SJCRH30 (cell line): ENCODE data around the gene RAB3D. TPM values are rescaled to one million over a fixed set of nuclear protein-coding genes. Genes with fewer than 3 reads are reported as not detected.
"Not testable (repeated sequence)": the region's sequence is repeated elsewhere in the genome, so short reads cannot be mapped to it uniquely, and the experiment has no call there.

Experiments used
- DNase-seq, 2 experiments: peaks; one replicate each; pipeline ENCODE4 v3.0.0-alpha.2; 2015 to 2020
- H3K27ac ChIP-seq: fragments of 250-450 bp; sonication (Bioruptor Pico); 2 replicates; pipeline ENCODE4 v1.5.1; 2020; ENCODE audit warnings: mild to moderate bottlenecking, moderate library complexity
- H3K27me3 ChIP-seq: fragments of 250-450 bp; sonication (Bioruptor Pico); 2 replicates; pipeline ENCODE4 v1.5.1; 2020; ENCODE audit warnings: mild to moderate bottlenecking, moderate library complexity
- H3K36me3 ChIP-seq: fragments of 250-450 bp; sonication (Bioruptor Pico); 2 replicates; pipeline ENCODE4 v1.5.1; 2020; ENCODE audit warnings: mild to moderate bottlenecking, moderate library complexity
- H3K4me1 ChIP-seq: fragments of 250-450 bp; sonication (Bioruptor Pico); 2 replicates; pipeline ENCODE4 v1.5.1; 2020; ENCODE audit warnings: mild to moderate bottlenecking, moderate library complexity
- H3K4me3 ChIP-seq: fragments of 250-450 bp; sonication (Bioruptor Pico); 2 replicates; pipeline ENCODE4 v1.5.1; 2020; ENCODE audit warnings: mild to moderate bottlenecking, moderate library complexity
- H3K9me3 ChIP-seq: fragments of 250-450 bp; sonication (Bioruptor Pico); replicated peaks from 2 replicates; pipeline ENCODE4 v1.5.1; 2020; ENCODE audit warnings: mild to moderate bottlenecking, moderate library complexity
- total RNA-seq: library from RNA; depleted of rRNA; stranded (reverse); fragments of >200 nt; shearing (Covaris generic); gene quantifications from 2 replicates; pipeline ENCODE4 v1.2.3, GENCODE V29; 2014; rRNA removed

RAB3D gene
- 0.58 and 0.83 TPM in 2 replicates for total RNA-seq

GRCh38 chr19:11339254-11340098 lies at the start of gene RAB3D:
Gene RAB3D, minus strand, starts transcription at chr19:11339657. Its CDS starts 2,258 bp downstream, at chr19:11337399.
- Histone ChIP-seq H3K4me1 (peaks cover 6% of the 10 kb centered on the region), H3K27ac (no peak within 1 kb of the TSS), H3K27me3 (peaks cover 12% of the 10 kb centered on the region; the same call in 1 of the 2 replicates), H3K9me3 (no peaks in the 10 kb centered on the region), H3K36me3 (no peaks in the 10 kb centered on the region), H3K4me3 (peak within 1 kb of the TSS; percentile 34; the same call in 1 of the 2 replicates)
- peak; percentile 85 to 86 for DNase-seq

- Histone ChIP-seq H3K36me3 (no peaks in the 10 kb centered on the region), H3K27ac (no peak overlapping the region), H3K27me3 (no peaks in the 10 kb centered on the region), H3K9me3 (no peaks in the 10 kb centered on the region), H3K4me1 (no peaks in the 10 kb centered on the region), H3K4me3 (no peak overlapping the region)
- no peak for DNase-seq
These were observed 47.9 kb upstream of the RAB3D start for GRCh38 chr19:11387162-11388034.

DNA sequence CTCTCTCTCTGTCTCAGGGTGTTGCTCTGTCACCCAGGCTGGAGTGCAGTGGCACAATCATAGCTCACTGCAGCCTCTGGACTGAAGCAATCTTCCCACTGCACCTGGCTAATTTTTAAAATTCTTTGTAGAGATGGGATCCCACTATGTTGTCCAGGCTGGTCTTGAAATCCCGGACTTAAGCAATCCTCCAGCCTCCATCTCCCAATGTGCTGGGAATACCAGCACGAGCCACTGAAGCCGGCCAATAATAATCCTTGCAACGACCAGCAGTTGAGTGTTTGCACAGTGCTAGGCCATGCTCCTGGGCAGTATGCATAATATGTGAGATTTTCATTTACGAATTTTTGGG lies 45.3 kb upstream of the RAB3D start:
- no peak overlapping the region for H3K4me3 ChIP-seq
- H3K4me1 ChIP-seq: no peaks in the 10 kb centered on the region
- H3K36me3 ChIP-seq: no peaks in the 10 kb centered on the region
- H3K27ac ChIP-seq: no peak overlapping the region
- H3K27me3 ChIP-seq: no peaks in the 10 kb centered on the region
- no peaks in the 10 kb centered on the region for H3K9me3 ChIP-seq
- DNase-seq: no peak

DNA sequence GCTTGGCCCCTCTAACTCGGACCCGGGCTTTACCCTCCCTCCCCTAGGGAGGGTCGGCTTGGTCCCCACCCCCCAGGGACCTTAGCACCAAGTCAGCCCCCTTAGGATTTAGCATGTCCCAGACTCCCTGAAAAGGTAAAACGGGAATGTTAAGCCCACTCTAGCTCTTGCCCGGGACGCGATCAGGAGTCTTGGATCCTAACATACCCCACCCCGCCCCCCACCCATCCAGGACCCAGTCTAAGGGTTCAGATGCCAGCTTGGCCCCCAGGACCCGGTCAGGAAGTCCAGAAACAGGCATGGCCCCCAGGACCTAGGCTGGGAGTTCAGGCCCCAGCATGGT lies 44.2 kb upstream of the RAB3D start:
- Histone ChIP-seq H3K27ac (peak overlapping the region; percentile 72), H3K4me1 (no peaks in the 10 kb centered on the region), H3K27me3 (no peaks in the 10 kb centered on the region), H3K36me3 (no peaks in the 10 kb centered on the region), H3K9me3 (no peaks in the 10 kb centered on the region), H3K4me3 (peak overlapping the region; percentile 68)
- DNase-seq: no peak

- Histone ChIP-seq H3K27ac (peak overlapping the region; percentile 72), H3K9me3 (no peaks in the 10 kb centered on the region), H3K36me3 (no peaks in the 10 kb centered on the region), H3K4me3 (peak overlapping the region; percentile 68), H3K4me1 (no peaks in the 10 kb centered on the region), H3K27me3 (no peaks in the 10 kb centered on the region)
- DNase-seq: peak; percentile 60 to 61
These were observed 43.6 kb upstream of the RAB3D start for GRCh38 chr19:11382898-11383705.

- Histone ChIP-seq H3K4me1 (no peaks in the 10 kb centered on the region), H3K36me3 (no peaks in the 10 kb centered on the region)
These were observed 41.4 kb upstream of the RAB3D start for GRCh38 chr19:11380653-11381537.

GRCh38 chr19:11379857-11380350 lies 40.4 kb upstream of the RAB3D start:
- DNase-seq: no peak
- H3K4me3 ChIP-seq: no peak overlapping the region
- H3K36me3 ChIP-seq: no peaks in the 10 kb centered on the region
- H3K4me1 ChIP-seq: no peaks in the 10 kb centered on the region
- H3K27me3 ChIP-seq: no peaks in the 10 kb centered on the region
- no peak overlapping the region for H3K27ac ChIP-seq
- no peaks in the 10 kb centered on the region for H3K9me3 ChIP-seq

More at GRCh38 chr19:11380653-11381537, 41.4 kb upstream of the RAB3D start:
- Histone ChIP-seq H3K4me3 (peak overlapping the region; percentile 57), H3K27ac (no peak overlapping the region), H3K9me3 (no peaks in the 10 kb centered on the region), H3K27me3 (no peaks in the 10 kb centered on the region)
- DNase-seq: peak; percentile 92 to 96

- DNase-seq, H3K4me3 ChIP-seq, H3K27me3 ChIP-seq, H3K36me3 ChIP-seq, H3K27ac ChIP-seq, H3K9me3 ChIP-seq, H3K4me1 ChIP-seq: not testable (repeated sequence)
These were observed 39.9 kb upstream of the RAB3D start for GRCh38 chr19:11379269-11379845.

DNA sequence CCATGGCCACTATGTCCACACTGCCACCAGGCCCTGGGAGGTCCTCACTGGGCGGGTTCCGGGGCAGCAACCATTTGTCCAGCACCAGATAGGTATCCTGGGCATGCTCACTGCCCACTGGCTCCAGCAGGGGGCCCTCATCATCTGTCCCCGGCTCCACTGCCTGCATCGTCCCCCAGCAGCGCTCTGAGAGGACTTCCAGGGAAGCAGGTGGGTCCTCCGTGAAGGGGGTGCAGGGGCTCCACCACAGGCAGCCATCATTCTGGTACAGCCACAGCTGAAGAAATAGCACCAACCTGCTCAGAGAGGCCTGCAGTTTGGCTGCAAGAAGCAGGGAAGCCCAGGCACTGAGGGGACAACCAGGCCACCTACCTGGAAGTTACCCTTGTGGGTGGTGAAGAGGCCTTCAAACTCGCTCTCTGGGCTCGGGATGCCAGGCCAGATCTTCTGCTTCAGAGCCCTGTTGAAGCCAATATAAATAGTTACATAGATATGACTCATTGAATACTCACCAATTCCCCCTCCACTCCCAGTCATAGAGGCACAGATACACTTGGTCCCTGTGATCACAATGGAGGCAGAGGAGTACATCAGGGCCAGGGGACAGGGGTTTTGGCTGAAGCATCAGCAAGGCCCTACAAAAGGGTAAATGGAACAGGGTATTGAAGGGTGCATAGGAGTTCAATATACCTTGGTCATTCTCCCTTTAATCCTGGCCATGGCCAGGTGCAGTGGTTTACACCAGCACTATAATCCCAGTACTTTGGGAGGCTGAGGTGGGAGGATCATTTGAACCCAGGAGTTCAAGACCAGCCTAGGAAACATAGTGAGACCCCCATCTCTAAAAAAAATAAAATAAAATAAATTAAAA lies 39.1 kb upstream of the RAB3D start:
- Histone ChIP-seq H3K4me1 (no peaks in the 10 kb centered on the region), H3K4me3 (no peak overlapping the region), H3K9me3 (no peaks in the 10 kb centered on the region), H3K27me3 (no peaks in the 10 kb centered on the region), H3K36me3 (no peaks in the 10 kb centered on the region), H3K27ac (no peak overlapping the region)
- DNase-seq: peak; percentile 60 to 69

GRCh38 chr19:11377756-11378155 lies 38.3 kb upstream of the RAB3D start:
- no peak for DNase-seq
- Histone ChIP-seq H3K36me3 (no peaks in the 10 kb centered on the region), H3K27me3 (no peaks in the 10 kb centered on the region), H3K4me3 (no peak overlapping the region), H3K27ac (no peak overlapping the region), H3K9me3 (no peaks in the 10 kb centered on the region), H3K4me1 (no peaks in the 10 kb centered on the region)

DNA sequence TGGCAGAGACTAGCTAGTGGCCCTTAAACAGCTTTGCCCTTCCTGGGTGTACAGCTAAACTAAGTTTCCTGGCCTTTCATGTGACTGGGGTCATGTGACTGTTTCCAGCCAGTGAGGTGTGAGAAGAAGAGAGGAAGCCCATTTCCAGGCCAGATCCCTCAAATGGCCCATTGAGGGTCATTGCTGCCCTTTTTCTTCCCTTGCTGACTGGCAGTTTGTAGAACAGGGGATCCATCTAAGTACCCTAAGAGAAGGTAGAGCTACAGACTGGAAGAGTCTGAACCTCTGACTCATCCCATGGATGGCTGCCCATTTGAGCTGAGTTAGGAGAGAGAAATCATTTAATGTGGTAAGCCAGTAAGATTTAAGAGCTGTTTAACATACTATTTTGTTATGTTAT lies 37.8 kb upstream of the RAB3D start:
- H3K4me3 ChIP-seq: no peak overlapping the region
- no peaks in the 10 kb centered on the region for H3K4me1 ChIP-seq
- peak in 1 of 2 experiments; percentile 48 for DNase-seq
- no peak overlapping the region for H3K27ac ChIP-seq
- no peaks in the 10 kb centered on the region for H3K27me3 ChIP-seq
- no peaks in the 10 kb centered on the region for H3K9me3 ChIP-seq
- H3K36me3 ChIP-seq: no peaks in the 10 kb centered on the region

DNA sequence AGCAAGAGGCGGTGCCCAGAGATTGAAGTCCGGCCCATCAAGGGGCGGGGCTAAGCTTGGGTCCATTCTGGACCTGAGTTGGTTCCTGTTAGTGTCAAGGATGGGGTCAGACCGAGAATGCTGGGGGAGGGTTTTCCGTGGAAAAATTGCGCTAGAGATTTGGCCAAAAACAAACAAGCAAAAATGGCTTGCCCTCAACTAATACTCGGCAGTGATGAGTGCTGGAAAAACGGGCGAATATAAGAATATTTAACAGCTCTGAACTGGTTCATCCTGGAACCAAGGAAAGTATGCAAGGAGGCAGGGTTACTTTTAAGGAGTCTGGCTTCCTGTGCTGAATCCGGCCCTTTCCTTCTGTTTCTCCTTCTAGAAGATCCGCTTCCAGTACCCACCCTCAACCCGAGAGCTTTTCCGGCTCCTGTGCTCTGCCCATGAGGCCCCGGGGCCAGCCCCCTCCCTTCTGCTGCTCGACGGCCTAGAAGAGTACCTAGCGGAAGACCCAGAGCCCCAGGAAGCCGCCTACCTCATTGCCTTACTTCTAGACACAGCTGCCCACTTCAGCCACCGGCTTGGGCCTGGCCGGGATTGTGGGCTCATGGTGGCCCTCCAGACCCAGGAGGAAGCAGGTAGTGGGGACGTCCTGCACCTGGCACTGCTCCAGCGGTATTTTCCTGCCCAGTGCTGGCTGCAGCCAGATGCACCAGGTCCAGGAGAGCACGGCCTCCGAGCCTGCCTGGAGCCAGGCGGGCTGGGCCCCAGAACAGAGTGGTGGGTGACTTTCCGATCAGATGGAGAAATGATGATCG lies 35.9 kb upstream of the RAB3D start:
- Histone ChIP-seq H3K27ac (peak overlapping the region; percentile 2; the same call in 1 of the 2 replicates), H3K36me3 (no peaks in the 10 kb centered on the region), H3K4me3 (peak overlapping the region; percentile 73), H3K9me3 (no peaks in the 10 kb centered on the region), H3K4me1 (no peaks in the 10 kb centered on the region), H3K27me3 (no peaks in the 10 kb centered on the region)
- peak; percentile 67 to 69 for DNase-seq
